HepG2 (cell line): ENCODE measurements around the gene SCAND1.

Source experiments
- CEBPB ChIP-seq: IDR thresholded peaks from 2 replicates; pipeline ENCODE4 v1.6.1; 2011; ENCODE audit warnings: low read depth, low read length, improper control_type of control experiment, borderline replicate concordance
- CTCF ChIP-seq: sonication (generic); formaldehyde crosslinking; IDR thresholded peaks from 2 replicates; pipeline ENCODE4 v1.5.0; 2020; ENCODE audit warnings: mild to moderate bottlenecking, missing genetic modification reagents, moderate library complexity
- EP300 ChIP-seq, 3 experiments: sonication (generic) in 1 of 3; formaldehyde crosslinking in 1 of 3; IDR thresholded peaks; 2 replicates each; pipeline versions ENCODE4 v1.5.1 to v1.6.1; 2011 to 2020; ENCODE audit warnings: low read depth in 2 of 3, low read length in 2 of 3, borderline replicate concordance in 1 of 3, improper control_type of control experiment in 1 of 3, mild to moderate bottlenecking in 1 of 3, missing genetic modification reagents in 1 of 3, moderate library complexity in 1 of 3
- ETS1 ChIP-seq: sonication (generic); formaldehyde crosslinking; IDR thresholded peaks from 2 replicates; pipeline ENCODE4 v1.4.0; 2020; ENCODE audit warnings: missing genetic modification reagents
- JUNB ChIP-seq: sonication (generic); formaldehyde crosslinking; IDR thresholded peaks from 2 replicates; pipeline ENCODE4 v1.8.0; 2022; ENCODE audit warnings: missing genetic modification reagents, mild to moderate bottlenecking, borderline replicate concordance
- MLX ChIP-seq: IDR thresholded peaks from 2 replicates; pipeline ENCODE4 v1.6.1; 2016
- NAIF1 ChIP-seq: sonication (generic); formaldehyde crosslinking; IDR thresholded peaks from 2 replicates; pipeline ENCODE4 v1.5.0; 2020; ENCODE audit warnings: mild to moderate bottlenecking, missing genetic modification reagents, borderline replicate concordance
- NFATC3 ChIP-seq: sonication (generic); formaldehyde crosslinking; IDR thresholded peaks from 2 replicates; pipeline ENCODE4 v1.5.1; 2020; ENCODE audit warnings: mild to moderate bottlenecking, missing genetic modification reagents
- UBTF ChIP-seq: sonication (generic); formaldehyde crosslinking; IDR thresholded peaks from 2 replicates; pipeline ENCODE4 v1.4.0; 2020; ENCODE audit warnings: mild to moderate bottlenecking, missing genetic modification reagents
- ZNF44 ChIP-seq: sonication (generic); formaldehyde crosslinking; IDR thresholded peaks from 2 replicates; pipeline ENCODE4 v1.5.1; 2020; ENCODE audit warnings: mild to moderate bottlenecking, missing genetic modification reagents
- ZNF530 ChIP-seq: sonication (generic); formaldehyde crosslinking; IDR thresholded peaks from 2 replicates; pipeline ENCODE4 v1.5.0; 2020; ENCODE audit warnings: low read depth, mild to moderate bottlenecking, missing genetic modification reagents

- no peak for TF ChIP-seq CEBPB
- no peak for TF ChIP-seq ZNF530 (CRISPR knock-in tag)
- no peak for TF ChIP-seq NAIF1 (CRISPR knock-in tag)
- no peak for TF ChIP-seq EP300 (IDR thresholded peaks at IDR 0.05; ENCODE audit: low read depth in 2 of 2, low read length in 2 of 2)
- no peak for TF ChIP-seq EP300 (CRISPR knock-in tag; IDR thresholded peaks at IDR 0.05; ENCODE audit: borderline replicate concordance)
- no peak for TF ChIP-seq CTCF
- TF ChIP-seq NFATC3 (CRISPR knock-in tag) = no peak
- TF ChIP-seq ZNF44 (CRISPR knock-in tag) = no peak
- TF ChIP-seq UBTF = no peak
- no peak for TF ChIP-seq ETS1 (CRISPR knock-in tag)
- TF ChIP-seq MLX (CRISPR knock-in tag) = no peak
- TF ChIP-seq JUNB (CRISPR knock-in tag) = no peak
Measured at GRCh38 chr20:36004045-36004444, 49.7 kb upstream of the SCAND1 start.
